GM19099 (cell line): ENCODE results near the gene ESR1.

Experiments
- POLR2A ChIP-seq: IDR thresholded peaks from 3 replicates; pipeline ENCODE4 v1.6.1; 2011; ENCODE audit warnings: low read depth; ENCODE audit not compliant: insufficient read length; ENCODE audit errors: extremely low read depth

Gene ESR1

DNA sequence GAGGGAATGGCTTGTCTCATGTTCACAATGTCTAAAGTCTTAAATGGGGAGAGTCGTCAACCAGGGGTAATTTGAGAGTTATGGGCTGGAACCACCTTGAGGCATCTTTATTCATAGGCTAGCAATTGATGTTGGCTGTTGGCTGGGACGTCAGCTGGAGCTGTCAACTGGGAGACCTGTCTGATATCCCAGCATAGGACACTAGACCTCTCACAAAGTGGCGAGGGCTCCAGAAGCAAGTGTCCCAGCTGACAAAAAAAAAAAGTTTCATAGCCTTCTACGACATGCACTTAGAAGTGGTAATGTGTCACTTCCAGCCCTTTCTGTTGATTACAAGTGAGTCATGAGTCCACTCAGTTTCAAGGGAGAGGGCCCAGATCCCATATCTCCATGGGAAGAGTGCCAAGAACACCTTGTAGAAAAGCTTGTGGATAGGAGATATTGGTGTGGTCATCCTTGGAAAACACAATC is 278.0 kb downstream of the ESR1 start:
- TF ChIP-seq POLR2A, result no peak

DNA sequence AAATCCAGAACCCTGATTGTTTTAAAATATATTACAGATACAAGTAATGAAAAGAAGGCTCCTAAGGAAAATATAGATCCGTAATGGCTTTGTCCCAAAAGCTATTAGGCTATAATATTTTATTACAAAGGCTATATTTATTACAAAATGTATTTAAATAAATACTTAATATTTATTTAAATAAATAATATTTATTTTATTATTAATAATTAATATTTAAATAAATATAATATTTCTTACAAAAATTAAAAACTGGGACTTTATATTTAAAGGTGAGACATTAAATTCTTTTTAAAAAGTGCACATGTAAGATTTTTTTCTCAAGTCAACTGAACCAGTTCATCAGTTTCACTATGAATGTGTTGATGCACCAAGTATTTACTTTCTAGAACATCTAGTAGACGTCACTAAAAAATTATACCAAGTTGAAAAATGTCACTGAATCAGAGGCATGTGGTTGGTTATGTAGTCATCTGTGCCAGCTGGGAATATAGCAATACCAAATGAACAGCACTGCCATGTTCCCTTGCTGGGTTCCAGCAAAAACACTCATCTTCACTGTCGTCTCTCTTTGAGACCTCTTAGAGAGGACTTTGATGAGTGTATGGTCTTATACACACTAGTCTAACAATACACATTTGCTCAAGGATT is 278.9 kb downstream of the ESR1 start:
- no peak for TF ChIP-seq POLR2A

DNA sequence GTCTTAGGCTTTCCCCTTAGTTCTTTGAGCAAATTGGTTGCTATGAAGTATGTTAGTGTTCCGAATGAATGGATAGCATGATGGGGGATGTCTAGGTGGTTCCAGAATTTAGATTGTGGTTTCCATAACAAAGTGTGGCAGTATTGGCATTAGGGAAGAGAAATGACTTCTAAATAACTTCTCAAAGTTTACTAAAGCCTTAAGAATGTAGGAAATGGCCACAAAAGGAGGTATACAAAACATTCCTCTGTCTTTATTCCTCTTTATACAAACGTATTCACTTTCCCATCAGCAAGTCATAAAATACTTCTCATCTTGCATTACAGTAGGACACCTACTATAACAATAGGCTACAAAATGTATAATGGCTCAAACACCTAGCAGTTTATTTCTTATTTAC is 279.6 kb downstream of the ESR1 start:
- TF ChIP-seq POLR2A, result no peak

DNA sequence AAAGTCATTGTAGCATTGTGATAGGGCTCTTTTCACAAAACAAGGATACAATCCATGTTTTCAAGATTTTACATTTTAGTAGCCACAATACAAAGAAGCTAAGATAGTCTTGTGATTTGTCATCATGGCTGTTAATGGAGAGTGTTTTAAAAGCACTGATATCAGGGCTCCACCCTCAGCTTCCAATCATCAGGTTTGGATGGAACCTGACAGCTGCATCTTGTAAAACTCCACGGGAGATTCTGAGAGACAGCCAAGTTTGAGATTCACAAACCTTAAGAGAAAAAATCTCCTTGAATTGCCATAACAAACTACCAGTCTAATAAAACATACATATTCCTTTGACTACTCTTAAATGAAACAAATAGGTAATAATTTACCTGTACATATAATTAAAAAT is 280.2 kb downstream of the ESR1 start:
- TF ChIP-seq POLR2A, result no peak

DNA sequence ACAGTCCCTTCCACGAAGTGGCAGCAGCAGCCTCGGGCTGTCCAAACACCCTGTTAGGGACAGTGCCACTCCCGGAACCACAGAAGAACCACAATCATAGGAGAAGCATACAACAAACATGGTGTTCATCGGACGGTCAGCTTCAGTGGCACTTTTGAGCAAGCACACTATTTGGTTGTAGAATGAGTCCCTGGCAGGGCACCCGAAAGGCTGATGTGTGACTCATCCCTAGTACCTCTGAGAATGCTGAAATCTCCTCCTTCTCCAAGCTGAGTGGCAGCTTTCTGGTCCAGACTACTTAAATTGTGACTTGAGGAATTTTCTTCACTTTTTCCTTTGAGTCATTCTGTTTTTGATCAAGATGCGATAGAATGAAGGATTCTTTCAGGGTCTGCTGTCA is 282.5 kb downstream of the ESR1 start:
- TF ChIP-seq POLR2A, result no peak

DNA sequence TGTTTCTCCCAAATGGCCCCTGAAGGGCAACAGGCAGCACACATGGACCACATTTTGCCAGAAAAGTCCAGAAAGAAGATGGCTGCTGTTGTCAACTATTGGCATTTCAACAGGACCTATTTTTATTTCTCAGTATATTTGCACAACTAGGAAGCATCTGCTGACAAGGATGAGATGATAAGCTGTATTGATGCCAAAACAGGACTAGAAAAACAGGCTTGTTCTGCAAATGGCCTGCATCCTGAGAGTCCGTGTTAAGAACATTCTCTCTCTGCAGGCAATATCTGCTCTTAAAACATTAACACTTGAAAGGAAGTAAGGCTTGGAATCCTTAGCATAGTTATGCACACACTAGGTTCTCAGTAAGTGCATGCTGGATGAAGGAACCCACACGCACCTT is 283.7 kb downstream of the ESR1 start:
- TF ChIP-seq POLR2A, result no peak

DNA sequence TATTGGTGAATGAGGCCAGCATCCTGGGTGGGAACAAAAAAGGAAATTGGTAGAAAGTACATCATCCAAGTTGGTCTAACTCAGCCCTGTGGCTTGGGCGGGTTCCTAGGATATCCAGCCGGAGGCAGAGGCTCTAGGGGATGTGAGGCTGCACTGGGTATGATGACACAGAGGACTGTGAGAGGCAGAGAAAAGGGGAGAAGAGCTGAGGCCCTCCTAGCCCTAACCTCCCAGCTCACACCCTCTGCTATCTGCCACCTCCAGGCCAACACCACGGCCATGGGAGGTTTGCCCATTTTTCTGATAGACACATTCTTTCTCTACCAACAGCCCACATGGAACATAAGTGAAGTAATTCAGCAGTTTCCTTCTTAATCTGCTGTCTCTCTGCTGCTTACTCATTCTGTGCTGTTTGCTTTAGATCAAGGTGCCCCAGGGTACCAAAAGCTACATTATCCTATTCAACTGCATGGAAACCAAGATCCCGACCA is 284.4 kb downstream of the ESR1 start:
- no peak for TF ChIP-seq POLR2A

DNA sequence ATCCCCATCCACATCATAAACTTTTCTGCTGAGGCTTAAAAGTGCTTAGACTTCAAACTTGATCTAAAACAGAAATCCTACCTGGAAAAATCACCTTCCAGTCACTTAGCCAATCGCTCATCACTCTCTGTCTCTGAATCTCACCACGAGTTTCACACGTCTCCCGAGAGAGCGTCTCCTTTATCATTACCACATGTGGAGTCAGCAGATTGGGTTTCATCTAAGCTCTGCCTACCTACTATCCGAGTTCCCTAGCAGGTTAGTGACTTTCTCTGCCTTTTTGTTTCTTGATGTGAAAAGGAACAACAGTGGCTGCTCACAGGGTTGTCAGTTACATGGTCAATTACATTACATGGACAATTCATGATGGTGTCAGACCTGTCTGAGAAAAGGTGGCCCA is 286.2 kb downstream of the ESR1 start:
- no peak for TF ChIP-seq POLR2A

DNA sequence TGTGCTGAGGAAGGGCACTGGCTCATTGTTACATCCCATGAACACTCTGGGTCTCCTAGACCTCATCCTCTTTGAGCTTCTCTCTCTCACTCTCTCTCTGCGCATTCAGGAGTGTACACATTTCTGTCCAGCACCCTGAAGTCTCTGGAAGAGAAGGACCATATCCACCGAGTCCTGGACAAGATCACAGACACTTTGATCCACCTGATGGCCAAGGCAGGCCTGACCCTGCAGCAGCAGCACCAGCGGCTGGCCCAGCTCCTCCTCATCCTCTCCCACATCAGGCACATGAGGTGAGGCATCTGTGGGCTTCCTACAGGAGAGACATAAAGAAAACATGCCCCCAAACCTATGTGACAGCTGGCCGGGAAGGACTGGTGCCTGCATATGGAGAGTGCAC is 286.8 kb downstream of the ESR1 start:
- no peak for TF ChIP-seq POLR2A

DNA sequence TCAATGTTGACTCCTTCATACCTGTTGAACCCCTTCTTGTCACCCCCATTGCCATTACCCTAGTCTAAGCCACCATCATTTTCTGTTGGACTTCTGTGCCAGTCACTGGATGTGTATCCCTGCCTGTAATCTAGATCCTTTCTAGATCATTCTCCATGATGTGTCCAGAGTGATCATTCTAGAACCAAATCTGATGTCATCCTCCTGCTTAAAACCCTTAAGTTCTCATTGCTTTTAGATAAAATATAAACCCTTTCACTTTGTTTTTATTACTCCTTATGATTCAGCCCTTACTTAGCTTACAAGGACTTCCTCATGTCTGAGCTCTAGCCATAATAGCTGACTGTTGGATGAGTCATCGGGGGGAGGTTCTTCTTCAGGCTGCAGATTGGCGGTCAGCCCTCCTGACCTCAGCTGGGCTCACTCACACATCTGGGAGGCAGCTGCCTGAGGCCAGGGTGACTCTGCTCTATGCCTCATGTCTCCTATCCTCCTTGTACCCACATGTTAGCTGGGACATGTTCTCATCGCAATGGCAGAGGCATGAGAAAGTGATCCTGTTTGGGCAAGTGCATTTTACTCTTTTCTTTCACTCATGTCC is 287.6 kb downstream of the ESR1 start:
- TF ChIP-seq POLR2A, result no peak

DNA sequence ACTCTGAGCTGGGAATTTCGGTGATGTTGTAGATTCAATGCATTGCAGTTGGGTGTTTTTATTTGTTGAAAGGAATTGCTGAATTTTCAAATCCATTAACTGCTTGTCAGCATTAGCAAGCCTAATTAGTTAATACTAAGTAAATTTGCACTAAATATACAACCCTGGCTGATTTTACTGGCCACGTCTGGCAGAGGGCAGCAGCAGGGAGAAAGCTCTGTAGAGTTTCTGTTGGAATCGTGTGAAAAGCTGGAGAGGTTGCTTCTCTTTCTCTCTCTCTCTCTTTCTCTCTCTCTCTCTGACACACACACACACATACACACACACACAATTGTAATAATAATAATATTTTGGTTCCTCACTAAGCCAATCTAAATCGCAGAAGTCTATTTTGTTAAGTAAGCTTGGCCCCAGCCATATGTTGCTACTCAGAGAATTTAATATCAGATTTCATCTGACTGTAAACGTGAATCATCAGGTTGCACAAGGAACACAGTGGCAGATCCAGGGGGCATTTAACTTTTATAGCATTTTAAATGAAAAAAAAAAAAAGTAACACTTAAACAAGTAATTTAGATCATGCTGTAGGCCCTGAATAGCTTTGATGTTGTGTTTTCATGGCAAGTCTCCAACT is 289.5 kb downstream of the ESR1 start:
- TF ChIP-seq POLR2A, result no peak

DNA sequence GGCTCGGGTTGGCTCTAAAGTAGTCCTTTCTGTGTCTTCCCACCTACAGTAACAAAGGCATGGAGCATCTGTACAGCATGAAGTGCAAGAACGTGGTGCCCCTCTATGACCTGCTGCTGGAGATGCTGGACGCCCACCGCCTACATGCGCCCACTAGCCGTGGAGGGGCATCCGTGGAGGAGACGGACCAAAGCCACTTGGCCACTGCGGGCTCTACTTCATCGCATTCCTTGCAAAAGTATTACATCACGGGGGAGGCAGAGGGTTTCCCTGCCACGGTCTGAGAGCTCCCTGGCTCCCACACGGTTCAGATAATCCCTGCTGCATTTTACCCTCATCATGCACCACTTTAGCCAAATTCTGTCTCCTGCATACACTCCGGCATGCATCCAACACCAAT is 291.2 kb downstream of the ESR1 start:
- no peak for TF ChIP-seq POLR2A

DNA sequence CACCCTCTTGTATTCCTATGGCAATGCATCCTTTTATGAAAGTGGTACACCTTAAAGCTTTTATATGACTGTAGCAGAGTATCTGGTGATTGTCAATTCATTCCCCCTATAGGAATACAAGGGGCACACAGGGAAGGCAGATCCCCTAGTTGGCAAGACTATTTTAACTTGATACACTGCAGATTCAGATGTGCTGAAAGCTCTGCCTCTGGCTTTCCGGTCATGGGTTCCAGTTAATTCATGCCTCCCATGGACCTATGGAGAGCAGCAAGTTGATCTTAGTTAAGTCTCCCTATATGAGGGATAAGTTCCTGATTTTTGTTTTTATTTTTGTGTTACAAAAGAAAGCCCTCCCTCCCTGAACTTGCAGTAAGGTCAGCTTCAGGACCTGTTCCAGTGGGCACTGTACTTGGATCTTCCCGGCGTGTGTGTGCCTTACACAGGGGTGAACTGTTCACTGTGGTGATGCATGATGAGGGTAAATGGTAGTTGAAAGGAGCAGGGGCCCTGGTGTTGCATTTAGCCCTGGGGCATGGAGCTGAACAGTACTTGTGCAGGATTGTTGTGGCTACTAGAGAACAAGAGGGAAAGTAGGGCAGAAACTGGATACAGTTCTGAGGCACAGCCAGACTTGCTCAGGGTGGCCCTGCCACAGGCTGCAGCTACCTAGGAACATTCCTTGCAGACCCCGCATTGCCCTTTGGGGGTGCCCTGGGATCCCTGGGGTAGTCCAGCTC is 292.1 kb downstream of the ESR1 start:
- no peak for TF ChIP-seq POLR2A

DNA sequence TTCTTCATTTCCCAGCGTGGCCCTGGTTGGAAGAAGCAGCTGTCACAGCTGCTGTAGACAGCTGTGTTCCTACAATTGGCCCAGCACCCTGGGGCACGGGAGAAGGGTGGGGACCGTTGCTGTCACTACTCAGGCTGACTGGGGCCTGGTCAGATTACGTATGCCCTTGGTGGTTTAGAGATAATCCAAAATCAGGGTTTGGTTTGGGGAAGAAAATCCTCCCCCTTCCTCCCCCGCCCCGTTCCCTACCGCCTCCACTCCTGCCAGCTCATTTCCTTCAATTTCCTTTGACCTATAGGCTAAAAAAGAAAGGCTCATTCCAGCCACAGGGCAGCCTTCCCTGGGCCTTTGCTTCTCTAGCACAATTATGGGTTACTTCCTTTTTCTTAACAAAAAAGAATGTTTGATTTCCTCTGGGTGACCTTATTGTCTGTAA is 292.7 kb downstream of the ESR1 start:
- no peak for TF ChIP-seq POLR2A

DNA sequence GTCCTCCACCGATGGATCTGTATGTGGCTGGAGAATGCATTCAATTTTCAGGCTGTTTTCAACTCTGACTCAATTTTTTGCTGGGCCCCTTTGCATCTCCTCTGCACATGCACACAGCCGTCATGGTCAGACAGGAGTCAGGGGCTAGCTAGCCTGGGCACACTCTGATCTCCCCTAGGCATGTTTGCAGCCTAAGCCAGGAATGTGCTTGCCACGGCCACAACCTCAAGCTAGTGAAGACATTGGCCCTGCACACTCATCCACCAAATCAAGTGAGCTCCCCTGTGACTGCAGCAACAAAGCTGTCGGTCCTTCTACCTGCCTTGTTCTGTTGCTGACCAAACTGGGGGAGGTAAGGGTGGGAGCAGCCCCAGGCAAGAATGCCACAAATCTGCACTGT is 300.5 kb downstream of the ESR1 start:
- TF ChIP-seq POLR2A, result no peak
